ENCODE results near the gene FRMD6.

The FRMD6 gene

DNA sequence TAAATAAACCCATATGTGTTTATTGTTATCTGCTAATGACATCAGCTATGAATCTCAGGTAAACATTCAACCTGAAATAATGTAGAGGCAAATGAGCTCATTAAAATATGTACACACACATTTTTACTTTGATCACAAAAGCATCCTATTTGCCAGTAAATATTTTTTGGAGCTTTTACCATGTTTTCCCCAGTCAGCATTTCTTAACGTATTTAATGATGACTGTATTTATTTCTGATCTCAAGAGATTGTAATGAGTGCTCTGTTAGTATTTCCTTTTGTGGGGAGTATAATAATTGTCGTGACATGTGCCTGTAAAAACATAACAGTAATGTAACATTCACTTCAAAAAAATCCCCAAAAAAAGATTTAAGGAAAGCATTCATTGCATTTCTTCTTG, 52.1 kb downstream of the FRMD6 start:
- no peak for TF ChIP-seq GATA1 (IDR thresholded peaks at IDR 0.05; ENCODE audit: low read depth, low read length)
- no peak for DNase-seq

GRCh38 chr14:51704545-51704944, 52.8 kb downstream of the FRMD6 start:
- DNase-seq = no peak
- TF ChIP-seq GATA1 (IDR thresholded peaks at IDR 0.05; ENCODE audit: low read depth, low read length) (no peak), POLR2A (IDR thresholded peaks at IDR 0.05; ENCODE audit: low read length) (no peak)

DNA sequence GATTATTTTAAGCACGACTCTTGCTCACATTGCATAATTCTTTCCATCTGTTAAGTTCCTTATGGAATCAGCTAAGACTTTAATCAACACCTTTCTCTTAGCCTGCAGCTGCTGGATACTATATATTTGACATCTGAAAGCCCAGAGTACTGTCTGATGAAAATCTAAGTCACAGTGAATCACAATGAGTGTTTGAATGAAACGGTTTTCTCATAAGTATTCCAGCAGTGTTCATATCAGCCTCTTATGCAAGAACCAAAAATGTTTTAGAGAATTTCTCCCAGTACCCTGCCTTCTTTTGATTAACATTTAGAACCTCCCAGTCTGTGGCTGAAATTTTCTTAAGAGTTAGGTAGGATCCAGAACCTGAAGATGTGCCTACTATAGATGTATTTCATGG, 55.6 kb downstream of the FRMD6 start:
- DNase-seq = no peak
- TF ChIP-seq GATA1 (IDR thresholded peaks at IDR 0.05; ENCODE audit: low read depth, low read length) (no peak), POLR2A (IDR thresholded peaks at IDR 0.05; ENCODE audit: low read length) (no peak)

DNA sequence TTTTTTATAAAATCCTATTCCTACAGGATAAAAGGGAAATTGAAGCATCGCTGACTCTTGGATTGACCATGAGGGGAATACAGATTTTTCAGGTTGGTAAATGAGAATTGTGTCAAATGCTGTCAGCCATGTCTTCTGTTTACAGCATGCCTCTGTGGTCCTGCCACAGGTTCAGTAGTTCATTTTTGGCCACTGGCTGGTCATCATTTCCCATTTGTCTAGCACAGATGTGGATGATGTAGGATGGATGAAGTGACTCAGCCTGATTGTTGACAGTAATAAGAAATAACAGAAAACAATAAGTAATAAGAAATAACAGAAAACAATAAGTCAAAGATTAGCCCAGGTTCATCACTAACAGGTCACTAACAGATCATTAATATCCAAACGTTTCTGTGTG, 59.8 kb downstream of the FRMD6 start:
- no peak for DNase-seq
- TF ChIP-seq GATA1 (IDR thresholded peaks at IDR 0.05; ENCODE audit: low read depth, low read length) = no peak
- no peak for TF ChIP-seq POLR2A (IDR thresholded peaks at IDR 0.05; ENCODE audit: low read length)

- TF ChIP-seq POLR2A (IDR thresholded peaks at IDR 0.05; ENCODE audit: low read length) (no peak), GATA1 (IDR thresholded peaks at IDR 0.05; ENCODE audit: low read depth, low read length) (no peak)
- DNase-seq = no peak
Observed at GRCh38 chr14:51715250-51715649, 63.5 kb downstream of the FRMD6 start.

DNA sequence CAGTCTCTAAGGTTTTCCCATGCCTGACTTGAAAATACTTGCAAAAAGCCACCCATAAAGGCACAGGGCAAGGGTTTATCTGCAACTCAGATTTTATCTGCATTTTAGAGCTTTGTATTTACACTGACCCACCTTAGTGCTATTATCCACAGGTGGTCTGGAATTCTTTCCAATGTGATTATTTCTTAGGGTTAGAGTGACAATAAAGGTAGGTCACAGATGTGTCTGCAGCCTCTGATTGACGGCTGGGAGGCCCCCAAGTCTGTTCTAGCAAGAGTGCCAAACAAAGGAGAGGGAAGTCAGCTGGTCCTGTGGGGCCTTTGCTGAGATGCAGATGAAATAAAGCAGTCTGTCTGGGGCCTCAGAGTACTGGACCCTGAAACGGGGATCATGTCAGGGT, 64.0 kb downstream of the FRMD6 start:
- DNase-seq = no peak
- TF ChIP-seq POLR2A (IDR thresholded peaks at IDR 0.05; ENCODE audit: low read length) = no peak
- TF ChIP-seq GATA1 (IDR thresholded peaks at IDR 0.05; ENCODE audit: low read depth, low read length) = no peak

GRCh38 chr14:51716610-51717009, 64.9 kb downstream of the FRMD6 start:
- TF ChIP-seq POLR2A (IDR thresholded peaks at IDR 0.05; ENCODE audit: low read length) (no peak), GATA1 (IDR thresholded peaks at IDR 0.05; ENCODE audit: low read depth, low read length) (no peak)
- DNase-seq = no peak

DNA sequence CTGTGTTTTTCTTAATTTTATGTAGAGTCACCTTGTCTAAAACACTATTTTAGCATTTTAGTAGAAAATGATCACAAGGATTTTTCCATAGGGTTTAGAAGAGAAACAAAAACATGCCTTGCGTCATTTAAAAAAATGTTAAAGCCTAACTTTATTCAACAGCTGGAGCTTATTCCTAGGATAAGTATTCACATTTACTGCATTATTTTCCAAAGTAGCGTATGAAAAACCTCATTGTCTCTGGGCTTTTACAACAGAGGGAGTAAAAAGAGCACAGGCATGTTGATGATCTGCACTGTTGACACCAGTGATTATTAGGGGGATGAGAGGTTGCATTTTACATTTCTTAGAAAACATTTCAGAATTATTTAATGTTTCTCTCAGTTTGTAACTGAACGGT, 66.1 kb downstream of the FRMD6 start:
- no peak for DNase-seq
- TF ChIP-seq GATA1 (IDR thresholded peaks at IDR 0.05; ENCODE audit: low read depth, low read length) = no peak

DNA sequence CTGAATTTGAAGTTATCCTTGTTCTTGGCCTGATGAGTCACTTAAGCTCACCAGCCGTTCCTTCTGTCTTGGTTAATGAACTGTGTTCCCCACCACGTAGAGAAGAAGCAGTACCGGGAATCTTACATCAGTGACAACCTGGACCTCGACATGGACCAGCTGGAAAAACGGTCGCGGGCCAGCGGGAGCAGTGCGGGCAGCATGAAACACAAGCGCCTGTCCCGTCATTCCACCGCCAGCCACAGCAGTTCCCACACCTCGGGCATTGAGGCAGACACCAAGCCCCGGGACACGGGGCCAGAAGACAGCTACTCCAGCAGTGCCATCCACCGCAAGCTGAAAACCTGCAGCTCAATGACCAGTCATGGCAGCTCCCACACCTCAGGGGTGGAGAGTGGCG, 68.2 kb downstream of the FRMD6 start:
- DNase-seq = no peak
- no peak for TF ChIP-seq POLR2A (IDR thresholded peaks at IDR 0.05; ENCODE audit: low read length)
- TF ChIP-seq GATA1 (IDR thresholded peaks at IDR 0.05; ENCODE audit: low read depth, low read length) = no peak

DNA sequence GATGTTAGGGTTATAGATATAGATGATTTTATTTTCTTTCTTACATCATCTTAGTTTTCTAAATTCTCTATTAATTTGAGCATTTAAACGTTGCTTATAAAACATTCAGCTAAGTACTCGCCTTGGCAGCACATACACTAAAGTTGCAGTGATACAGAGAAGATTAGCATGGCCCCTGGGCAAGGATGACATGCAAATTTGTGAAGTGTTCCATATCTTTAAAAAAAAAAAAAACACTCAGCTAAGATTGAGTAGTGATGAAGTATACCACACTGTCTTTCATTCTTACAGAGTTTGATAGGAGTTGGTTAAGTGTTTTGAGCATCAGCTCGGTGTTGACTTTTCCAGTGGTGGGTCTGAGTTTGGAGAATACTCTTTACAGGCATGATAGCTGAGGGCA, 72.3 kb downstream of the FRMD6 start:
- no peak for DNase-seq
- TF ChIP-seq GATA1 (IDR thresholded peaks at IDR 0.05; ENCODE audit: low read depth, low read length) (no peak), POLR2A (IDR thresholded peaks at IDR 0.05; ENCODE audit: low read length) (no peak)

DNA sequence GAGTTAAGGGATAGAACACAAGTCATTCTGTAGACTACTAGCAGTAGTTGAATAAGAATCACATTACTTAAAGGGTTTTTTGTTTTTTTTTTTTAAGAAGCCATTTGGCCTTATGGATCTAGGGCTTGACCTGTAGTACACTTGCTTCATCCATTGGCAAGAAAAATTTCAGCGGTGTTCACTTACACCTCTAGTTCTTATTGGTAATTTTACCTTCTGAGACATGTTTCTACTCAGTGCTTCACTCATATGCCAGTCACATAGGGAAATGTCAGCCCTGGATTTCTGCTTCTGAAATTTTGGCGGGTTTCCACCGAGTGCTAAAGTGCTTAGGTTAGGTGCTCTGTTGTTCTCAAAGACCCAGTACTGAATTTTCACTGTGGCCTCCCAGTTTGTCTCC, 72.9 kb downstream of the FRMD6 start:
- no peak for TF ChIP-seq GATA1 (IDR thresholded peaks at IDR 0.05; ENCODE audit: low read depth, low read length)
- no peak for TF ChIP-seq POLR2A (IDR thresholded peaks at IDR 0.05; ENCODE audit: low read length)
- no peak for DNase-seq

DNA sequence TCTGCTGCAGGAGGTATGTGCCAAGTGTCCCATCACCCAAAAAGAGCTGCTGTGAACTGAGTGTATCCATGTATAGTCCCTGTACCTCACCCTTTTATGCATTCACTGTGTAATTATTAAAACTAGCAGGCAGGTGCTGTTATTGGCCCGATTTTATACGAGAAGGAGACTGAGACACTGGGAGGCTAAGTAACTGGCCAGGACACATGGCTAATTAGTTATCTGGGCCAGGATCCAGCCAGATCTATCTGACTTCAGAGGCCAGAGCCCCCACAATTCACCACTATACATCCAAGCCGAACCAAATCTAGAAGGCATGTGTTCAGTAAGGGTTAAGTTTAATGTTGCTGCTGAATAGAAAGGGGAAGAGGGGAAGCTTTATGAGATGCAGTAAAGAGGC, 73.4 kb downstream of the FRMD6 start:
- TF ChIP-seq POLR2A (IDR thresholded peaks at IDR 0.05; ENCODE audit: low read length) (no peak), GATA1 (IDR thresholded peaks at IDR 0.05; ENCODE audit: low read depth, low read length) (no peak)
- no peak for DNase-seq

DNA sequence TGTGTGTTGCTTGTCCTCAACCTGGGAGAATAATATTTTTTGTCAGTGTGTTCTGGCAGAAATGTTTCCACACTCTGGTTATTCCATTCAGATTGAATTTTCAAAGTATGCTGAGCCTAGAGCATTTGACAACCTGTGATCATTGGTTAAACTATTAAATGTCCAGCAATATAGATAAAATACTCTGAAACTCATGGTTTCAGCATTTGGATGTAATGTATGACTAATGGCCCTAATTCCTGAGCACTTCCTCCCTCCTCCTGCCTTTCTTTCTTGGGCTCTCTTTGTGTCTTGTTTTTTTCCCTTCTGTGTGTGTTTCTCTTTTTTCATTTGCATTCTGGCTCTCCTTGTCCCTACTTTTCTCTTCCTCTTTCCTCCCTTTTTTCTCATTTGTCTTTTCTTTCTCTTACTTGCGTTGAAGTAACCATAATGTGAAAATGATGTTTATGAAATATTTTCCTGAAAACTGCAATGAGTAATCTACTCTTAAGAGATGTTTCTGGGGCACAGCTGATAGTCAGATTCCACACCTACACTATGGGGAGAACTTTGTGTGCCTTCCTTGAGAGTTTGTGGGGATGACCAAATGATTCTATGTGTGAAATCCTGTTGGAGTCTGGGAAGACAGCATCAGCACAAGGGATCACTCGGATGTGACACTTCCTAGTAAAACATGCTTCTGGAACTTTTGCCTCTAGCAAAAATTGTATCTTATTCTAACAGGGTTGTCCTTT, 74.6 kb downstream of the FRMD6 start:
- TF ChIP-seq GATA1 (IDR thresholded peaks at IDR 0.05; ENCODE audit: low read depth, low read length) (no peak), POLR2A (IDR thresholded peaks at IDR 0.05; ENCODE audit: low read length) (no peak)
- no peak for DNase-seq

DNA sequence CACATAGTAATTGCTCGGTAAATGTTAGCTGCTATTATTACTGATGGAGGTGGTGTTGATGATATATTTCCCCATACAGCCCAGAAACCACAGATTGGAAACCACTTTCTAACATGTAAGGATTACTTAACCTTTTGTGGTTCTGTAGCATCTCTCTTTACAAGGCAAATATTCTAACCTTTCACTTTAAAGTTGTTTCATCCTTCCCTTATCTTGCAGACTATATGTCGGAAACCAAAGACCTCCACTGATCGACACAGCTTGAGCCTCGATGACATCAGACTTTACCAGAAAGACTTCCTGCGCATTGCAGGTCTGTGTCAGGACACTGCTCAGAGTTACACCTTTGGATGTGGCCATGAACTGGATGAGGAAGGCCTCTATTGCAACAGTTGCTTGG, 75.8 kb downstream of the FRMD6 start:
- no peak for DNase-seq
- TF ChIP-seq GATA1 (IDR thresholded peaks at IDR 0.05; ENCODE audit: low read depth, low read length) (no peak), POLR2A (IDR thresholded peaks at IDR 0.05; ENCODE audit: low read length) (no peak)

DNA sequence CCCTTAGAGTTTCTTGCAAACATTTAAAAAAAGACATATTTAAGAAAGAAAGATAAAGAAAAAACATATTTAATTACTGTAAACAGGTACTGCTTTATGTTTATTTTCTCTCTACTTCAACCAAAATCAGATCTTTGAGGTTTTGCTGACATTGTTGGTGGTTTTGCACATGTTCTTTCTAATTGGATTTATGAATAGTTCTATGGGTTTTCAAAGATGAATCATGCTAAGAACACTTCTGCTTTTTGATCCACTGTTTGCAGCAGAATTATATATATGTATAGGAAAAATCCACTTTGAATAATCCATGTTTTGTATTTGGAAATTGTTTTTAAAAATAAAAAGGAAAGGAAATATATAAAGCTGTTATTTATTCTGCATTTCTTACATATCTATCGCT, 78.4 kb downstream of the FRMD6 start:
- no peak for DNase-seq
- TF ChIP-seq POLR2A (IDR thresholded peaks at IDR 0.05; ENCODE audit: low read length) = no peak
- no peak for TF ChIP-seq GATA1 (IDR thresholded peaks at IDR 0.05; ENCODE audit: low read depth, low read length)

GRCh38 chr14:51730684-51731083, 79.0 kb downstream of the FRMD6 start:
- TF ChIP-seq POLR2A (IDR thresholded peaks at IDR 0.05; ENCODE audit: low read length) (no peak), GATA1 (IDR thresholded peaks at IDR 0.05; ENCODE audit: low read depth, low read length) (no peak)
- no peak for DNase-seq

Measured in erythroblast (primary cell).